IPS DF 6.9 (cell line): ENCODE data around the gene TLE1.

Experiments
- DNase-seq: peaks from one replicate; pipeline ENCODE4 v3.0.0-alpha.2; 2013; ENCODE audit warnings: low read depth, low spot score
- H3K27ac ChIP-seq: one replicate; pipeline ENCODE4 v1.5.1; 2013; ENCODE audit warnings: low read length, control low read depth
- H3K27me3 ChIP-seq: 2 replicates; pipeline ENCODE4 v1.6.1; 2013; ENCODE audit warnings: mild to moderate bottlenecking, low read length; ENCODE audit not compliant: control insufficient read depth, insufficient read depth
- H3K36me3 ChIP-seq: 2 replicates; pipeline ENCODE4 v1.6.1; 2013; ENCODE audit warnings: low read length; ENCODE audit not compliant: control insufficient read depth, insufficient read depth
- H3K4me1 ChIP-seq: 2 replicates; pipeline ENCODE4 v1.6.1; 2013; ENCODE audit warnings: low read length; ENCODE audit not compliant: control insufficient read depth, insufficient read depth
- H3K4me3 ChIP-seq: 2 replicates; pipeline ENCODE4 v1.5.1; 2013; ENCODE audit warnings: mild to moderate bottlenecking, low read length
- H3K9me3 ChIP-seq: 2 replicates; pipeline ENCODE4 v1.6.1; 2013; ENCODE audit warnings: low read length, inconsistent platforms; ENCODE audit not compliant: control insufficient read depth, insufficient read depth
- WGBS: extraction: QIAGEN DNeasy Blood & Tissue Kit; methylation state at CpG from one replicate; pipeline ENCODE4 v1.1.7; 2013; ENCODE audit warnings: mixed read lengths, missing lambda C conversion rate; ENCODE audit not compliant: insufficient read length, insufficient coverage; 5-methylcytosine and 5-hydroxymethylcytosine counted together

The TLE1 gene

GRCh38 chr9:81594415-81594814 lies 94.9 kb downstream of the TLE1 start:
- Histone ChIP-seq H3K4me1 (peaks cover 13% of the 10 kb centered on the region), H3K27ac (no peak overlapping the region), H3K36me3 (0 out of 2 replicates have a peak, but pooled peaks cover 2% of the 10 kb centered on the region), H3K27me3 (no peaks in the 10 kb centered on the region), H3K9me3 (no peaks in the 10 kb centered on the region), H3K4me3 (no peak overlapping the region)
- DNase-seq: no peak
- WGBS: no CpG with 5 or more reads among the region's 5 CpGs

- Histone ChIP-seq H3K4me1 (peaks cover 6% of the 10 kb centered on the region), H3K27ac (no peak overlapping the region), H3K27me3 (no peaks in the 10 kb centered on the region), H3K4me3 (no peak overlapping the region), H3K36me3 (peaks cover 8% of the 10 kb centered on the region; the same call in 1 of the 2 replicates), H3K9me3 (no peaks in the 10 kb centered on the region)
- no peak for DNase-seq
- no CpG with 5 or more reads among the region's 15 CpGs for WGBS
Observed at GRCh38 chr9:81592887-81593266, 96.5 kb downstream of the TLE1 start.

- no CpG with 5 or more reads among the region's 12 CpGs for WGBS
- Histone ChIP-seq H3K4me1 (peaks cover 2% of the 10 kb centered on the region; the same call in 1 of the 2 replicates), H3K27me3 (no peaks in the 10 kb centered on the region), H3K27ac (no peak overlapping the region), H3K36me3 (peaks cover 8% of the 10 kb centered on the region; the same call in 1 of the 2 replicates), H3K9me3 (no peaks in the 10 kb centered on the region), H3K4me3 (no peak overlapping the region)
- DNase-seq: no peak
Observed at GRCh38 chr9:81591791-81592190, 97.6 kb downstream of the TLE1 start.

GRCh38 chr9:81590688-81591087 lies 98.7 kb downstream of the TLE1 start:
- no peak overlapping the region for H3K4me3 ChIP-seq
- WGBS: no CpG with 5 or more reads among the region's 16 CpGs
- H3K9me3 ChIP-seq: no peaks in the 10 kb centered on the region
- H3K27ac ChIP-seq: no peak overlapping the region
- H3K4me1 ChIP-seq: no peaks in the 10 kb centered on the region
- H3K36me3 ChIP-seq: peaks cover 8% of the 10 kb centered on the region; the same call in 1 of the 2 replicates
- no peak for DNase-seq
- H3K27me3 ChIP-seq: no peaks in the 10 kb centered on the region

- no peak overlapping the region for H3K4me3 ChIP-seq
- peaks cover 13% of the 10 kb centered on the region for H3K36me3 ChIP-seq
- no peaks in the 10 kb centered on the region for H3K27me3 ChIP-seq
- H3K9me3 ChIP-seq: no peaks in the 10 kb centered on the region
- WGBS: no CpG with 5 or more reads among the region's 9 CpGs
- DNase-seq: no peak
- H3K4me1 ChIP-seq: no peaks in the 10 kb centered on the region
- no peak overlapping the region for H3K27ac ChIP-seq
Observed at GRCh38 chr9:81589819-81590218, 99.5 kb downstream of the TLE1 start.

GRCh38 chr9:81589392-81589791 lies 100.0 kb downstream of the TLE1 start:
- no peak overlapping the region for H3K27ac ChIP-seq
- no peaks in the 10 kb centered on the region for H3K27me3 ChIP-seq
- H3K4me1 ChIP-seq: no peaks in the 10 kb centered on the region
- no peak overlapping the region for H3K4me3 ChIP-seq
- no CpG with 5 or more reads among the region's 5 CpGs for whole genome bisulfite sequencing
- no peak for DNase-seq
- H3K9me3 ChIP-seq: no peaks in the 10 kb centered on the region
- peaks cover 14% of the 10 kb centered on the region for H3K36me3 ChIP-seq

- no peaks in the 10 kb centered on the region for H3K9me3 ChIP-seq
- no peak overlapping the region for H3K4me3 ChIP-seq
- WGBS: no CpG with 5 or more reads among the region's 15 CpGs
- DNase-seq: no peak
- H3K27ac ChIP-seq: no peak overlapping the region
- H3K27me3 ChIP-seq: no peaks in the 10 kb centered on the region
- peaks cover 19% of the 10 kb centered on the region for H3K36me3 ChIP-seq
- H3K4me1 ChIP-seq: no peaks in the 10 kb centered on the region
Observed at GRCh38 chr9:81588148-81588871, 101.0 kb downstream of the TLE1 start.

GRCh38 chr9:81586786-81587185 lies 102.6 kb downstream of the TLE1 start:
- Histone ChIP-seq H3K4me3 (no peak overlapping the region), H3K9me3 (no peaks in the 10 kb centered on the region), H3K36me3 (peaks cover 19% of the 10 kb centered on the region), H3K27ac (no peak overlapping the region), H3K4me1 (no peaks in the 10 kb centered on the region), H3K27me3 (no peaks in the 10 kb centered on the region)
- DNase-seq: no peak
- no CpG with 5 or more reads among the region's 1 CpG for WGBS

- H3K4me1 ChIP-seq: no peaks in the 10 kb centered on the region
- WGBS: no CpG with 5 or more reads among the region's 11 CpGs
- no peaks in the 10 kb centered on the region for H3K27me3 ChIP-seq
- H3K9me3 ChIP-seq: no peaks in the 10 kb centered on the region
- H3K4me3 ChIP-seq: no peak overlapping the region
- H3K36me3 ChIP-seq: peaks cover 19% of the 10 kb centered on the region
- H3K27ac ChIP-seq: no peak overlapping the region
- DNase-seq: no peak
Observed at GRCh38 chr9:81585191-81585763, 104.1 kb downstream of the TLE1 start.

GRCh38 chr9:81584099-81584498 lies 105.2 kb downstream of the TLE1 start:
- Histone ChIP-seq H3K4me1 (no peaks in the 10 kb centered on the region), H3K4me3 (no peak overlapping the region), H3K36me3 (peaks cover 17% of the 10 kb centered on the region), H3K27ac (no peak overlapping the region), H3K9me3 (no peaks in the 10 kb centered on the region), H3K27me3 (no peaks in the 10 kb centered on the region)
- 100% methylated on average over 2 of the region's 8 CpGs for WGBS
- DNase-seq: no peak

- DNase-seq: no peak
- H3K4me1 ChIP-seq: no peaks in the 10 kb centered on the region
- H3K27ac ChIP-seq: no peak overlapping the region
- no peaks in the 10 kb centered on the region for H3K27me3 ChIP-seq
- H3K9me3 ChIP-seq: no peaks in the 10 kb centered on the region
- no CpG with 5 or more reads among the region's 3 CpGs for WGBS
- peaks cover 14% of the 10 kb centered on the region; the same call in 1 of the 2 replicates for H3K36me3 ChIP-seq
- H3K4me3 ChIP-seq: no peak overlapping the region
Observed at GRCh38 chr9:81581986-81582385, 107.4 kb downstream of the TLE1 start.
